Hair follicle dermal papilla cell (primary cell): ENCODE results near the gene GAD1. TPM values are rescaled to one million over a fixed set of nuclear protein-coding genes. Genes with fewer than 3 reads are reported as not detected.

Experiments
- small RNA-seq: library from RNA; depleted of rRNA; stranded (forward); fragments of <200 nt; gene quantifications from one replicate; pipeline ENCODE3, GENCODE V24; 2012
- total RNA-seq: library from RNA; depleted of rRNA; stranded (reverse); fragments of >200 nt; gene quantifications from 2 replicates; pipeline ENCODE4 v1.2.3, GENCODE V29; 2012

GAD1 gene
- total RNA-seq, result 1.3 TPM in 2 replicates

DNA sequence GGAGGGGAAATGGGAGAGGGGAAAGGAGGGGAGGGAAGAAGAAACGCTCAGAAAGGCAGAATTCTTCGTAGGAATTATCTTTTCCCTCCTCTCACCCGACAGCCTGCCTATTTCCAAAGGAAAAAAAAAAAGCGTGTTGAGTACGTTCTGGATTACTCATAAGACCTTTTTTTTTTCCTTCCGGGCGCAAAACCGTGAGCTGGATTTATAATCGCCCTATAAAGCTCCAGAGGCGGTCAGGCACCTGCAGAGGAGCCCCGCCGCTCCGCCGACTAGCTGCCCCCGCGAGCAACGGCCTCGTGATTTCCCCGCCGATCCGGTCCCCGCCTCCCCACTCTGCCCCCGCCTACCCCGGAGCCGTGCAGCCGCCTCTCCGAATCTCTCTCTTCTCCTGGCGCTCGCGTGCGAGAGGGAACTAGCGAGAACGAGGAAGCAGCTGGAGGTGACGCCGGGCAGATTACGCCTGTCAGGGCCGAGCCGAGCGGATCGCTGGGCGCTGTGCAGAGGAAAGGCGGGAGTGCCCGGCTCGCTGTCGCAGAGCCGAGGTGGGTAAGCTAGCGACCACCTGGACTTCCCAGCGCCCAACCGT, at the start of gene GAD1:
Gene GAD1, plus strand, starts transcription at position 384 of the 589 bp plus-strand sequence. CDS start 1,705 bp downstream, outside the sequence.

GRCh38 chr2:170770008-170770605, 46.6 kb upstream of the GAD1 start, which contains the start of gene ERICH2:
ERICH2 (plus strand) TSS chr2:170770378; CDS start chr2:170770682, 304 bp downstream.

Small RNAs within 50 kb of the gene (small RNA-seq; reads per million reads assigned to genes)
- not detected for gene RF00019

Other genes starting within 250 kb of the GAD1 start
- not detected in 2 replicates for gene SP5, start 101.5 kb upstream of the GAD1 start, total RNA-seq
- gene ERICH2, start 46.5 kb upstream of the GAD1 start, total RNA-seq, result not detected in 2 replicates
- 94.6 and 98.3 TPM in 2 replicates for gene GORASP2, start 112.4 kb downstream of the GAD1 start, total RNA-seq